HPDE6-E6E7 (cell line): ENCODE data around the gene CHCT1.
A peak's percentile ranks its signal among the peaks of the same experiment; 100 is the strongest.
"Not testable (repeated sequence)": the region's sequence is repeated elsewhere in the genome, so short reads cannot be mapped to it uniquely, and the experiment has no call there.

Experiments used
- DNase-seq: peaks from one replicate; pipeline ENCODE4 v3.0.0; 2011; ENCODE audit warnings: missing footprints; ENCODE audit errors: extremely low spot score

Gene CHCT1

GRCh38 chr17:60398227-60398959, 23.9 kb upstream of the CHCT1 start:
- DNase-seq, result no peak

- DNase-seq, result no peak
Observed at GRCh38 chr17:60401819-60402218, 20.5 kb upstream of the CHCT1 start.

- DNase-seq, result no peak
Observed at GRCh38 chr17:60403523-60403810, 18.8 kb upstream of the CHCT1 start.

GRCh38 chr17:60403962-60404361, 18.3 kb upstream of the CHCT1 start:
- DNase-seq, result no peak

- no peak for DNase-seq
Observed at GRCh38 chr17:60406887-60407286, 15.4 kb upstream of the CHCT1 start.

- no peak for DNase-seq
Observed at GRCh38 chr17:60410001-60410400, 12.3 kb upstream of the CHCT1 start.

- DNase-seq, result no peak
Observed at GRCh38 chr17:60412701-60413100, 9.6 kb upstream of the CHCT1 start.

- no peak for DNase-seq
Observed at GRCh38 chr17:60415146-60415545, 7.1 kb upstream of the CHCT1 start.

- no peak for DNase-seq
Observed at GRCh38 chr17:60416368-60416925, 5.8 kb upstream of the CHCT1 start.

GRCh38 chr17:60419003-60419402, 3.3 kb upstream of the CHCT1 start:
- DNase-seq, result not testable (repeated sequence)

- not testable (repeated sequence) for DNase-seq
Observed at GRCh38 chr17:60419875-60420274, 2.4 kb upstream of the CHCT1 start.

- DNase-seq, result peak; percentile 72
Observed at GRCh38 chr17:60421273-60422161, 772 bp upstream of the CHCT1 start.

GRCh38 chr17:60423865-60424264, 1.6 kb downstream of the CHCT1 start:
- no peak for DNase-seq

- no peak for DNase-seq
Observed at GRCh38 chr17:60425626-60426025, 3.3 kb downstream of the CHCT1 start.

- DNase-seq, result no peak
Observed at GRCh38 chr17:60426596-60426995, 4.3 kb downstream of the CHCT1 start.

- not testable (repeated sequence) for DNase-seq
Observed at GRCh38 chr17:60428491-60428890, 6.2 kb downstream of the CHCT1 start.

GRCh38 chr17:60430561-60430960, 8.3 kb downstream of the CHCT1 start:
- not testable (repeated sequence) for DNase-seq

- DNase-seq, result not testable (repeated sequence)
Observed at GRCh38 chr17:60433021-60433997, 11.0 kb downstream of the CHCT1 start.

GRCh38 chr17:60435244-60436167, 13.2 kb downstream of the CHCT1 start:
- peak; percentile 60 for DNase-seq

GRCh38 chr17:60436676-60437075, 14.4 kb downstream of the CHCT1 start:
- DNase-seq, result no peak
